ENCODE data around the gene CCDC188. TPM values are rescaled to one million over a fixed set of nuclear protein-coding genes. Genes with fewer than 3 reads are reported as not detected.

The CCDC188 gene
- total and polyA plus RNA-seq, 2 of the 13 experiments (the other 11 are each of a cell fraction or from before 2014, with no cell fraction given), result not detected

GRCh38 chr22:20128902-20129746, 21.7 kb downstream of the CCDC188 start (continued):
- TF ChIP-seq ZBTB2 (CRISPR knock-in tag; IDR thresholded peaks at IDR 0.05; ENCODE audit: low read depth), result no peak; the same call in 1 of the 2 replicates
- no peak for TF ChIP-seq ZNF713 (CRISPR knock-in tag; IDR thresholded peaks at IDR 0.05)
- no peak for TF ChIP-seq SPEN (CRISPR knock-in tag; IDR thresholded peaks at IDR 0.05; ENCODE audit: low read depth)
- TF ChIP-seq IRF2 (CRISPR knock-in tag; IDR thresholded peaks at IDR 0.05), result no peak
- TF ChIP-seq ZNF790 (CRISPR knock-in tag; IDR thresholded peaks at IDR 0.05; ENCODE audit: borderline replicate concordance), result no peak
- no peak for TF ChIP-seq CHD4 (IDR thresholded peaks at IDR 0.05; ENCODE audit: borderline replicate concordance, low read length)
- TF ChIP-seq SSRP1 (CRISPR knock-in tag; IDR thresholded peaks at IDR 0.05), result 0 out of 2 replicates have a peak, but pooled peaks have one; percentile 42
- no peak for TF ChIP-seq ELK4 (CRISPR knock-in tag; IDR thresholded peaks at IDR 0.05; ENCODE audit: borderline replicate concordance)
- TF ChIP-seq ZNF235 (CRISPR knock-in tag; IDR thresholded peaks at IDR 0.05; ENCODE audit: borderline replicate concordance), result no peak
- TF ChIP-seq ZMYM3 (CRISPR knock-in tag; IDR thresholded peaks at IDR 0.05), result no peak; the same call in 1 of the 2 replicates
- TF ChIP-seq IRF9 (CRISPR knock-in tag; IDR thresholded peaks at IDR 0.05; ENCODE audit: borderline replicate concordance), result no peak
- no peak for TF ChIP-seq E2F2 (CRISPR knock-in tag; IDR thresholded peaks at IDR 0.05; ENCODE audit: borderline replicate concordance)
- TF ChIP-seq ZNF382 (CRISPR knock-in tag; IDR thresholded peaks at IDR 0.05; ENCODE audit: borderline replicate concordance), result no peak
- no peak for TF ChIP-seq CC2D1A (CRISPR knock-in tag; IDR thresholded peaks at IDR 0.05)
- TF ChIP-seq CTCF (CRISPR knock-in tag; IDR thresholded peaks at IDR 0.05), result peak; percentile 87
- no peak for TF ChIP-seq ZNF597 (CRISPR knock-in tag; IDR thresholded peaks at IDR 0.05)
- TF ChIP-seq TAF15 (IDR thresholded peaks at IDR 0.05; ENCODE audit: low read depth, low read length, poor library complexity, severe bottlenecking), result no peak
